ENCODE measurements around the gene PKP1. TPM values are rescaled to one million over a fixed set of nuclear protein-coding genes. Genes with fewer than 3 reads are reported as not detected.

PKP1 gene
- total RNA-seq, 1 donor from 2014 or later, result not detected

GRCh38 chr1:201266774-201267173 is 16.5 kb upstream of the PKP1 start:
- no peaks in the 10 kb centered on the region for H3K4me1 Mint-ChIP-seq (ENCODE audit: low read depth)
- no peak overlapping the region for H3K27ac Mint-ChIP-seq
- no peak for DNase-seq (ENCODE audit: low spot score, unreplicated experiment)
- H3K27me3 Mint-ChIP-seq, result peaks cover 54% of the 10 kb centered on the region
- no peaks in the 10 kb centered on the region for H3K36me3 Mint-ChIP-seq (ENCODE audit: insufficient read depth)
- TF ChIP-seq CTCF (IDR thresholded peaks at IDR 0.05; ENCODE audit: unreplicated experiment), result no peak
- H3K4me3 Mint-ChIP-seq (ENCODE audit: low read depth), result no peak overlapping the region
- H3K9me3 Mint-ChIP-seq (ENCODE audit: low read depth), result no peaks in the 10 kb centered on the region

- TF ChIP-seq CTCF (IDR thresholded peaks at IDR 0.05; ENCODE audit: unreplicated experiment), result no peak
- Mint-ChIP-seq H3K36me3 (ENCODE audit: insufficient read depth) (no peaks in the 10 kb centered on the region), H3K4me3 (ENCODE audit: low read depth) (no peak overlapping the region), H3K27ac (no peak overlapping the region), H3K4me1 (ENCODE audit: low read depth) (no peaks in the 10 kb centered on the region), H3K9me3 (ENCODE audit: low read depth) (no peaks in the 10 kb centered on the region), H3K27me3 (peaks cover 56% of the 10 kb centered on the region)
- DNase-seq (ENCODE audit: low spot score, unreplicated experiment), result no peak
Measured at GRCh38 chr1:201267481-201268229, 15.7 kb upstream of the PKP1 start.

DNA sequence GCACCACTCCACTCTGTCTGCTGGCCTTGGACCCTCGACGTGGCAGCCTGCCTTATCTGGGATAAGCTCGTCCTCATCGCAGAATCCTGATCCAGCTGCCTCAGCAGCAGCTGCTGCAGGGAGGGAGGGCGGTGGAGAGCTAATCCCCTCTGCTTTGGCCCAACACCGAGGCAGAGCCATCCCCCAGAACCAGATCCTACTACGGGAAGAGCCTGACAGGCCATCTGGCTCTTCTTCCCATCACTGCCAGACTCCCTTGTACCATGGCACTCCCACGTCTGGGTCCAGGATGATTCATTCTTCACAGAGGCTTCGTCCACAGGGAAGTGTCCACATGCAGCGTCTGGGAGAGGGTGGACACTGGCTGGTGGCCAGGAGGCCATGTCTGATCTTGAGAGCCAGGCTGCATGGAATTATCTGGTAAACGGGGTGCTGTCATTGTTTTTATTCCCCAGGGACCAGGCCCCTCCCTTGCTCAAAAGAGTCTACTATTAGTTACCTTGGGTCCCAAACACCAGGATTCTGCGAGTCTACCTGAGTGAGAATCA is 14.6 kb upstream of the PKP1 start:
- Mint-ChIP-seq H3K4me3 (ENCODE audit: low read depth) (no peak overlapping the region), H3K36me3 (ENCODE audit: insufficient read depth) (no peaks in the 10 kb centered on the region), H3K4me1 (ENCODE audit: low read depth) (no peaks in the 10 kb centered on the region), H3K9me3 (ENCODE audit: low read depth) (no peaks in the 10 kb centered on the region), H3K27ac (no peak overlapping the region), H3K27me3 (peaks cover 57% of the 10 kb centered on the region)
- TF ChIP-seq CTCF (IDR thresholded peaks at IDR 0.05; ENCODE audit: unreplicated experiment), result no peak
- no peak for DNase-seq (ENCODE audit: low spot score, unreplicated experiment)

DNA sequence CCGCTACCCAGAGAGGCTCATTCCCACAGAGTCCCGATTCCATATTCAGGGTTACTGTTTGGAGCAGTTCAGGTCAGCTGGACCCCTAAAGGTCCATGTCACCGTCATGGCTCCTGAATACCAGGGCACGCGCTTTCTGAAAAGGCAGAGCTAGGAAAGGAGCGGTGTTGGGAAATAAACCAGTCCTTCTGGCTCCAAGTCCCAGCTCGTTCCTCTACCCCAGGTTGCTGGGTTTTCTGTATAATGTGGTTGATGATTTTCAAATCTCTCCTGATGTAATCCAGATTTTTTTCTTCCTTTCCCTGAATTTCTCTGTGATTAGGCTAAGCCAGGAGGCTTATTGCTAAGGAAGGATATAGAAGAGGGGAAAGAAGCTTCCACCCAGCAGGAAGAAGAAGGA is 14.0 kb upstream of the PKP1 start:
- Mint-ChIP-seq H3K27me3 (peaks cover 57% of the 10 kb centered on the region), H3K4me3 (ENCODE audit: low read depth) (no peak overlapping the region), H3K9me3 (ENCODE audit: low read depth) (no peaks in the 10 kb centered on the region), H3K36me3 (ENCODE audit: insufficient read depth) (no peaks in the 10 kb centered on the region), H3K4me1 (ENCODE audit: low read depth) (no peaks in the 10 kb centered on the region), H3K27ac (no peak overlapping the region)
- TF ChIP-seq CTCF (IDR thresholded peaks at IDR 0.05; ENCODE audit: unreplicated experiment), result no peak
- no peak for DNase-seq (ENCODE audit: low spot score, unreplicated experiment)

GRCh38 chr1:201269900-201270410 is 13.4 kb upstream of the PKP1 start:
- TF ChIP-seq CTCF (IDR thresholded peaks at IDR 0.05; ENCODE audit: unreplicated experiment), result no peak
- Mint-ChIP-seq H3K36me3 (ENCODE audit: insufficient read depth) (no peaks in the 10 kb centered on the region), H3K4me3 (ENCODE audit: low read depth) (no peak overlapping the region), H3K4me1 (ENCODE audit: low read depth) (no peaks in the 10 kb centered on the region), H3K9me3 (ENCODE audit: low read depth) (no peaks in the 10 kb centered on the region), H3K27me3 (peaks cover 56% of the 10 kb centered on the region), H3K27ac (no peak overlapping the region)
- DNase-seq (ENCODE audit: low spot score, unreplicated experiment), result no peak

Measured in progenitor cell of endocrine pancreas (in vitro differentiated cells).